GM18870 (cell line): Measurements from ENCODE around the gene NUTM2A.
"Not testable (repeated sequence)": the region's sequence is repeated elsewhere in the genome, so short reads cannot be mapped to it uniquely, and the experiment has no call there.

Experiments
- ATAC-seq: cut with Tn5 transposase; IDR thresholded peaks from one replicate; pipeline ENCODE4 v1.9.1; 2021; ENCODE audit warnings: moderate library complexity; ENCODE audit not compliant: unreplicated experiment

The NUTM2A gene, protein sequence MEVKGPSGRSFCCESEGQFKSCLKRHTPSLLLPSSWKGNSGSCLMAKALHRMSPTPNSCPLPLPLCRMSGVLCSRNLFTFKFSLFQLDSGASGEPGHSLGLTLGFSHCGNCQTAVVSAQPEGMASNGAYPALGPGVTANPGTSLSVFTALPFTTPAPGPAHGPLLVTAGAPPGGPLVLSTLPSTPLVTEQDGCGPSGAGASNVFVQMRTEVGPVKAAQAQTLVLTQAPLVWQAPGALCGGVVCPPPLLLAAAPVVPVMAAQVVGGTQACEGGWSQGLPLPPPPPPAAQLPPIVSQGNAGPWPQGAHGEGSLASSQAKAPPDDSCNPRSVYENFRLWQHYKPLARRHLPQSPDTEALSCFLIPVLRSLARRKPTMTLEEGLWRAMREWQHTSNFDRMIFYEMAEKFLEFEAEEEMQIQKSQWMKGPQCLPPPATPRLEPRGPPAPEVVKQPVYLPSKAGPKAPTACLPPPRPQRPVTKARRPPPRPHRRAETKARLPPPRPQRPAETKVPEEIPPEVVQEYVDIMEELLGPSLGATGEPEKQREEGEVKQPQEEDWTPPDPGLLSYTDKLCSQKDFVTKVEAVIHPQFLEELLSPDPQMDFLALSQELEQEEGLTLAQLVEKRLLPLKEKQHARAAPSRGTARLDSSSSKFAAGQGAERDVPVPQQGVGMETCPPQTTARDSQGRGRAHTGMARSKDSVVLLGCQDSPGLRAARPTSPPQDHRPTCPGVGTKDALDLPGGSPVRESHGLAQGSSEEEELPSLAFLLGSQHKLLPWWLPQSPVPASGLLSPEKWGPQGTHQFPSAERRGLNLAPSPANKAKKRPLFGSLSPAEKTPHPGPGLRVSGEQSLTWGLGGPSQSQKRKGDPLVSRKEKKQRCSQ

DNA sequence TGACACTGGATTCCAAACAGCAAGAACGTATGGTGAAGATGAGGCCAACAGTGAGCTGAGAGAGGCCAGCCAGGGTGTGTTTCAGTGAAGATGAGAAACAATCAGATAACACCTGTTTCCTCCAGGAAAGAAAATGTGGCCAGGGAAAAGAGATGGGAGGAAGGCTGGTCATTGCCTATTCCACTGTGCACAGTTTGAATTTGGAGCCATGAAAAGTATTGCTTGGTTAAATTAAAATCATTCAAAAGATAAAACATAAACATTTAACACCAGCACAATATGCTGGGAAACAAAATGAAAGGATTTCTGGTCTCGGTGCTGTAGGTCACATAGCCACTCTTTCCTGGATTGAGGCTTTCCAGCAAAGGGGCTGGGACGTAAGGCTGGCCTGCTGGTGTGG lies at the start of gene NUTM2A:
Gene NUTM2A (plus strand): TSS at position 301 of the 400 bp plus-strand sequence. CDS start 383 bp downstream, outside the sequence.
- ATAC-seq = not testable (repeated sequence)

DNA sequence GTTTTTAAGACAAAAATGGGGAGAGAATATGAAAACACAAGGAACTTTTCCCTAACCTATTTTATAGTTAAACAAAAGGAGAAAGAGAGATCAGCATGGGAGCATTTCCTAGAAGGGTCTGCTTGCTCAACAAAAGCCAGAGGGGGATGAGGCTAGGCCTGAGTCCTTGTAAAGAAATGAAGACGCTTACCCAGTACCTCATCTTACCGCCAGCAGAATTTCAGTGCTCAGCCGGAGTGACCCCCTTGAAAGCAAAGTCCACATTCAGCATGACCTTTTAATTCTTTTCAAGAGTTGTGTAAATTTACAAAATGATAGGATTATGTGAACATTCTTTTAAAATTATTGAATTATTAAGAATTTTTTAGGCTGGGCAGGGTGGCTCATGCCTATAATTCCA lies 47.7 kb upstream of the NUTM2A start:
- ATAC-seq = not testable (repeated sequence)

DNA sequence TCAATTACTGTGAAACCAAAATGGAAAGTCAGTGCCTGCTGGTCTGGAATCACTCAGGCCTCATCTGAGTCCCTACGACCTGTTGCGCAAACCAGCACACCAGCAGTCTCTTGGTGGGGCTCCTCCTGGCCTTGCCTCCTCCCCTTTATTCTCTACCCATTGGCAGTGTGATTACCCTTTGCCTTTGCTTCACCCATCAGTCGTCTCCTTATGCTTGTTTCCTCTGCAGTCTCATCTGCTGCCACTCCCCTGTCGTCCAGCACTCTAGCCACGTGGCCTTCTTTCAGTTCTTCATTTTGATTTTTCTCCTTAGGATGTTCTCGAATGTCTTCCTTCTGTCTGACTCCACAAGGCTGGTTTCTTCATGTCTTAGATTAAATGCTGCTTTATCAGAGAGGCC lies 40.8 kb upstream of the NUTM2A start:
- not testable (repeated sequence) for ATAC-seq

DNA sequence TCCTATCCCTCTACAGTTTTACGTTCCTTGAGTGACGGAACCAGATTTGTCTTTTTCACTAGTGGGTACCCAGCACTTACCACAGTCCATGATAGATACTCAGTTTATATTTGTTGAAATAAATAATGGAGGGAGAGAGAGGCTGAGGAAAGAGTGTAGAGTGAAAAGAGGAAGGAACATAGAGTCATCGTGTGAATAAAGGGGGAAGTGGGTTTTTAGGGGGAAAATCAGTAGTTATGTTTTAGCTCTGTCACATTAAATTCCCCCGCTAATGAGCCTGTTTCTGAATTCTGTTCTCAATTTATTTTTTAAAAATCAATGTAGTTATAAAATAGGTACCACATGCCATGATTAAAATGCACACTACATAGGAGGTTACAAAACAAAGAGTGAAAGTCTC lies 39.2 kb upstream of the NUTM2A start:
- not testable (repeated sequence) for ATAC-seq

DNA sequence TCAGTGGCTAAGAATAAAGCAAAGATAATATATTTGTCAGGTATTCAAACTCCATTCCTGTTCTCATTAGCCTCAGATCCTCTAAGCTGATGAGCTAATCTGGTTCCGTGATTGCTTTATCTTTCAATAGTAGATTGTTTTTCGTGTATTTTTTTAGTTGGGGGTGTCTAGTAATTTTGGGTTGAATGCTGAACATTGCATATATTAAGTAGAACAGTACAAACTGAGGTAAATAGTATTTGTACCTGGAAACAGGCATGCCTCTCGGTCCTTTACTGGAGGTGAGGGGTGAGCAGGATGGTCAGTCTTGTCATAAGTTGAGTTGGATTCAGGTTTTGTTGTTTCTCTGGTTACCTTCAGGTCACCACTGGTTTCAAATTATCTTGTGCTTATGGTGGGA lies 37.7 kb upstream of the NUTM2A start:
- ATAC-seq = not testable (repeated sequence)

DNA sequence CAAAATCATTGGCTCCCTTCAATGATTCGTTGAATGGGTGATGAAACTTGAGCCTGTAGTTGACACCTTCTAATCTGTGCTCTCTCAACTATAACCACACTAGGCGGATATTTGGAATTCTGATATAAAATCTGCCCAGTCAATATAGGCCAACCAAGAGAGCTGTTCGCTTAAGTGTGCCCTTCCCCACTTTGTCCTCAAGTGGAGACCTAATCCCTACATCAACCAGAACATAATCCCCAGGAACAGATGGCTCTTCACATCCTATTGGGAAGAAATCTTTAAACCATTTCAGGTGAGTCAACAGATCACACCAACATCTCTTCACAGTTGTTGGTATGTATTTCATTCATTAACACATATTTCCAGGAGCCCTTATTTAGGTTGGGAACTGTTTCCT lies 33.4 kb upstream of the NUTM2A start:
- not testable (repeated sequence) for ATAC-seq

DNA sequence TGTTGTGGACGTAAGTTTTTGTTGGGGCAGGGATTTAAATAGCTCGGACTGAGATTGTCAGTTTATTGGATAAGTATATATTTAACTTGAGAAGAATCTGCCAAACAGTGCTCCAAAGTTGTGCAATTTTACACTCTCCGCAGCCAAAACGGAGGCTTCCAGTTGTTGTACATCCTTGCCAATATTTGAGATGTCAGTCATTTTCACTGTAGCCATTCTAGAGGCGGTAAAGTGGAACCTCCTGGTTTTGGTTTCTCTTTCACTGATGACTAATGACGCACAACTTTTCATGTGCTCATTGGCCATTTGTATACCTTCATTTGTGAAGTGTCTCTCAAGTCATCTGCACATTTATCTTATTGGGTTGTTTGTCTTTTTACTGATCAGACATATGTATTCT lies 24.3 kb upstream of the NUTM2A start:
- ATAC-seq = peak; percentile 66

DNA sequence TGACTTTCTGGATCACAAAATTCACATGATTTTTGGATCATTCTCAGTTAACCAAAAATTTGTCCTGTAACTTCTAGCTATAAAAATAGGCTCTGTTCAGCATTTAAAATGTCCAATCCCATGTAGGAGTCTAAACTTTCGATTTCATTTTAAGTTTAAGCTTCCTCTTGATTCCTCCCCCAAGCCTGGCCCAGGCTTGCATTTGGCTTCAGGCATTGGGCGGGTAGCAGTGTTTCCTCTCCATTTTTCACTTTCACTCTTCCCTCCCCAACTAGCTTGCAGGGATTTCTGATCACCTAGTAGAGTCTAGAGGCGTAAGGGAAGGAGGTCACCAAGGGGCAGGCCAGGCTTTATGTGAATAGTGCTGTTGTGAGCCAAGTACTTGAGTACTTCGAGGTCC lies 20.4 kb upstream of the NUTM2A start:
- peak; percentile 36 for ATAC-seq

DNA sequence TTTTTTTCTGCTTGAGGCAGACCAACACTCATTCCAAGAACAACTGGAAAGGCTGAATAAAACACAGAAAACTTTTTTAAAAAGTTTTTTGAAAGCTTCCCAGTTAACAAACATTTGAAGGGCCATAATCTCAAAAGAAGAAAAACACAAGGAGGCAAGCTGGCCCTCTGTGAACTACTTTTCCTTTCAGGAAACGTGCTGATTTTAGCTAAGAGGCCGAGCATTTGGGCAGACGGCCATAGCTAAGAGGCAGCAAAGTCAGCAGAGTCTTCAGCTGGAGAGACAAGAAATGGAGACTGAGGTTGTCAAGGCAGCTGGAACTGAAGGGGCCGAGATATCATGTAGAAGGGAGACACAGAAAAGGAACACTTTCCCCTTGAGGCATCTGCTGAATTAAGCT lies 18.3 kb upstream of the NUTM2A start:
- not testable (repeated sequence) for ATAC-seq

DNA sequence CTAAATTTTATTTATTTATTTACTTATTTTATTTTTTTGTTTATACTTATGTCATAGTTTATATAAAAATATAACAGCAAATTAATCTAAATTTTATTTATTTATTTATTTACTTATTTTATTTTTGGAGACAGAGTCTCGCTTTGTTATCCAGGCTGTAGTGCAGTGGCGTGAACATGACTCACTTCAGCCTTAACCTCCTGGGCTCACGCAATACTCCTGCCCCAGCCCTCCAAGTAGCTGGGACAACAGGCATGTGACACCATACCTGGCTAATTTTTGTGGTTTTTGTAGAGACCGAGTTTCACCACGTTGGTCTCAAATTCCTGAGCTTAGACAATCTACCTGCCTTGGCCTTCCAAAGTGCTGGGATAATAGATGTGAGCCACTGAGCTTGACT lies 14.9 kb upstream of the NUTM2A start:
- not testable (repeated sequence) for ATAC-seq

DNA sequence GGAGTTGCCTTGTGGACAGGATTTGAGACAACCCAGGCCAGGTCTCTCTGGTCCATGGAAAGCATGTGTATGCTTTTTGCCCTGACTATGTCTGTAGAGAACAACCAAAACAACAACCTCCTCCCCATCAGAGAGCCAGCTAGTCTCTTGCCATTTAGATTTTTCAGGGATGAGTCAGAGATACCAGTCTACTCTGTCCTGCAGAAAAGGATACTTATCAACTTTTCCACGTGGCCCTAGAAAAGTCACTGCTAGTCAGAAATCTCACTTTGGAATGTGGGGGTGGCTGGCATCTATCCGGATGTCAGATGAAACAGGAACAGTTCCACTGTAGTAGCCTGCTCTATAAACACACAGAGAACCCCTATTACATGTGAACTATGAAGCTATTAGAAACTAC lies 13.4 kb upstream of the NUTM2A start:
- not testable (repeated sequence) for ATAC-seq

DNA sequence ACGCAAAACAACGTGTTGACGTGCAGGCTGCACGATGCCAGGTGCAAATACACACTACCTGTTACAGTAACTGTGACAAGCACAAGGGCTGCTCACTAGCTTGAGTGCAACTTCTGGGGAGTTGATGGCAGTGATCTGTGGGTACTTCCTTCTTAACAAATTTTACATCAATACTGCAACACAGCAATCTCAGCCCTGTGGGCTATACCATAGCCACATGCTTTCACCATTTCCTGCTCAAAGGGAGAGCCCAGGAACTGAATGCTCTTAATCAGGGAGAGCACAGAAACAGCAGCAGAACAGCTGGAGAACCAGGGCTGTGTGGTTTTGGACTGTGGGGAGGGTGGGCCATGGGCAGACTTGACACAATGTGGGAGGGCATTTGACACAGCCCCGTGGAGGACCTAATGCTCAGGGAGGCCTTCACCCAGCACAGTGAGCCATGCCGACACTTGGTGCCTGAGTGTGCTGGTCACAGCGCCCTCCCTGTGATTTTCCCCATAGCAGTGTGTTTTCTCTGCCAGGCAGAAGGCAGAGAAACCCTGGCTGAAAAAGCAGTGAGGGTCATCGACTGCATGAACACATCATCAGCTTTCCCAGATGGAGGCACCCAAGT lies 12.0 kb upstream of the NUTM2A start:
- not testable (repeated sequence) for ATAC-seq

DNA sequence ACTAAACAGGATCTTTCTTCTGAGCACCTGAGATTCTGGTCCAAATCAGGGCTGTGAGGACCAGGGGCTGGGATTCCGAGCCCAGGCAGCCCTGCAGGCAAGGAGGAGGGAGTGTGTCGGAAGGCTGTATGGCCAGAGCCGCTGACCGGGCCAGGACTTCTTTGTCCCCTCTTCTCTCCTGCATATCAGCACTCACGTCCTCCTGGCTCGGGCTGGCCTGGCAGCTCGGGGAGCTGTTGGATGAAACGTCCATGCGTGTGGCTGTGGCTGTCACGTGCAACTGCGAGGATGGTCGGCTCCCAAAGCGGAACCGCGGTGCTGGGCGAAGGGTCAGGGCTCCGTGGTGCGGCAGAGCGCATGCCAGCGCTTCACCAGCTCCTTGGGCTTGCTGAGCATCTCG lies 11.4 kb upstream of the NUTM2A start:
- ATAC-seq = not testable (repeated sequence)

DNA sequence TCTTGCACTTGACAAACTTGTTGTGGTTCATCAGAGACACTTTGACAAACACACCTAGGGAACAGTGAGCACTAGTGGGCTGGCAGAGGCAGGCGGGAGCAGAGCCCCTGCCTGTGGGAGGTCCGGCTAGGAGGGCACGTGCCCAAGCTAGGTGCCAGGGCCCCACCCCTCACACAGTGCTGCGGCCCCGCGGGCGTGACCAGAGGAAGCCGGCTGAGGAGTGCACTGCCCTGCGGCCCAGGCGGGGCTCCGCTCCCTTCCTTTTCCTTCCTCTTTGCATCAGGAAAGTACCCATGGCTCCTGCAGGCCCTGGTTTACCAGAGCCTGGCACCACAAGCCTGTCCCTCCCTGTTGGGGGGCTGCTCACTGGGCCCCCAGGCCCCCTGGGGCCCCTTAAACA lies 9.1 kb upstream of the NUTM2A start:
- not testable (repeated sequence) for ATAC-seq

DNA sequence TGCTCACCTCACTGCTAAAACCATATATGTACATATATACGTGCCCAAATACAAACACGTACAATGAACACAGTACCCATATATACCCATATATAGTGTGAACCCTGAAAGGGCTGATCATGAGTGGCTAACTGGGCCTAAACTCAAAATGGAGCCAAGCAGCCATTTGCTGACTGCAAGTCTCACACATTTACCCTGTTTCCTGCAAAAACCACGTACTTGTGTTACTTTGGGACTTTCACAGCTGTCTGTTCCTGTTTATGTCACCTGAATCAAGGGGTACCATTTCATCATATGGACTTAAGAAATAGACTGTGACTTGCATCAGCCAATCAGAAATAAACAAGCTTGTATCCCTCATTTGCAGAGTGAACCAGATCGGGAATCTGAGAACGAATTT lies 5.9 kb upstream of the NUTM2A start:
- ATAC-seq = not testable (repeated sequence)

DNA sequence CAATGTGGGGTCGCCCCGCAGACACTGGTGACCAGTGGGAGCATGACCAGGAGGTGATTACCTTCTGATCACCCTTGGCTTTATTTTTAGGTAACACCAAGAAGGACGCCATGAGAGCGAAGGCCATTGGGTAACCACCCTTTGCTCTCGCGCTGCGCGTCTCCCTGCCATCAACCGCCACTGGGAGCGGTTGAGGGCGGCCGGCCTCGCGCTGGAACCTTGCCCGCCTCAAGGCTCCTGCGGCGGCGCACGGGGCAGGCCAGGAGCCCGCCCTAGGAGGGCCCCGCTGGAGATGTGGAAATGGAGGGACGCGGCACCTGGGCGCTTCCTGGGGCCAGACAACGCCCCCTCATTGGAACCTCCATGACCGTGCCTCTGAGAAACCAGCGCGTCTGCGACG lies 2.5 kb upstream of the NUTM2A start:
- not testable (repeated sequence) for ATAC-seq

DNA sequence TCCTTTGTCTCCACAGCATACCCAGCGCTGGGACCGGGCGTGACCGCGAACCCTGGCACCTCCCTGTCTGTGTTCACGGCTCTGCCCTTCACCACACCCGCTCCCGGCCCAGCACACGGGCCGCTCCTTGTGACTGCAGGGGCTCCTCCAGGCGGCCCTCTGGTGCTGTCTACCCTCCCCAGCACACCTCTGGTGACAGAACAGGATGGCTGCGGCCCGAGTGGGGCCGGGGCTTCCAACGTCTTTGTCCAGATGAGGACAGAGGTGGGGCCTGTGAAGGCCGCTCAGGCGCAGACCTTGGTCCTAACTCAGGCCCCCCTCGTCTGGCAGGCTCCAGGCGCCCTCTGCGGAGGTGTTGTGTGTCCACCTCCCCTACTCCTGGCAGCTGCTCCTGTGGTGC lies 3.0 kb downstream of the NUTM2A start:
- ATAC-seq = not testable (repeated sequence)

DNA sequence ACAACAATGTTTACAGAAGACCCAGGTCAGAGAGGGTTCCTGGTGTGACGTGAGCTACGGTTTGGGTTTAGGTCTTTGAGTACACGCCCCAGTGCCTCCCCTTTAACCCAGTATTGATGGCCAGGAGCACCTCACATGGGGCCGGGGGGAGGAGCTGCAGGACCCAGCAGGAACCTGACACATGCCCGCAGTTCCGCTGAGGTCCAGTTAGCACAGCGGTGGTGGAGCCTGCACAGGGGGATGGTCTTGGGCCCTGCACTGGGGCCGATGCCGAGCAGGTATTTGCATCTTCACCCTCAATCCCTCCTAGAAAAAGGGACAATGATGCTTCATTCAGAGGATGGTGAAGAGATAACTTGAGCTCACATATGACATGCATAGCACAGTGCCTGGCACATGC lies 4.0 kb downstream of the NUTM2A start:
- ATAC-seq = not testable (repeated sequence)

DNA sequence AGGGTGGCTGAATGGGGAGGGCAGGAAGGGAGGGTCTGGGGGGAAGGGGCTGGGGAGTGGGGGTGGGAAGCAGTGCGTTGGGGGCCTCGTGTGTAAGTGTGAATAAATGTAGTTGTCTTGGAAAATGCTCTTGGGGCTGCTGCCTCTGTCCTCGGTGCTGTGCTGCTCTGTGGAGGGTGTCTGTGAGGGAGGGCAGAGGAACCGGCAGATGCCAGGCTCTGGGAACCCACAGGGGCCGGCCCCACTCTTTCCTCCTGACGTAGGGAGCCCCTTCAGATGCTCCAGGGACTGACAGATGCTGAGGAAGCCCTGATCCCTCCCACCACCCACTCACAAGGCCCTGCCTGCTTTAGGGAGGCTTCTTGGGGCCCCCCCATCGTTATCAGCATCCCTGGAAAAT lies 9.6 kb downstream of the NUTM2A start:
- not testable (repeated sequence) for ATAC-seq

DNA sequence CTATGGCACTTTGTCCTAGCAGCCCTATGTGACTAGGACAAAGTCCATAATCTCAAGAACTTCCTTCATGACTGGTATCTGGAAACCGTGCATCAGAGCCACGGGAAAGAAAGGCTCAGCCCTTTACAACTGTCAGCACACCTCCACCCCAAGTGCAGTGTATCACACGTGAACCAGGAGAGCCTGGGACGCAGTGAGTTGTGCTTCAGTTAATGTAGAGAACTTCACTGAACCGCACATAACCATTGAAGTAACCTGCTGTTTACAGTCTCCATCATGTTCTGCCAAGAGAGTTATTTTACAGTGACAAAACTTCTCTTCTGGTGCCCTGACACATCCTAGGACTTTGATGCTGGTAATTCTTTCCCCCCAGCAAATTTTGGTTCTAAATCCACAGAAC lies 12.0 kb downstream of the NUTM2A start:
- ATAC-seq = not testable (repeated sequence)

DNA sequence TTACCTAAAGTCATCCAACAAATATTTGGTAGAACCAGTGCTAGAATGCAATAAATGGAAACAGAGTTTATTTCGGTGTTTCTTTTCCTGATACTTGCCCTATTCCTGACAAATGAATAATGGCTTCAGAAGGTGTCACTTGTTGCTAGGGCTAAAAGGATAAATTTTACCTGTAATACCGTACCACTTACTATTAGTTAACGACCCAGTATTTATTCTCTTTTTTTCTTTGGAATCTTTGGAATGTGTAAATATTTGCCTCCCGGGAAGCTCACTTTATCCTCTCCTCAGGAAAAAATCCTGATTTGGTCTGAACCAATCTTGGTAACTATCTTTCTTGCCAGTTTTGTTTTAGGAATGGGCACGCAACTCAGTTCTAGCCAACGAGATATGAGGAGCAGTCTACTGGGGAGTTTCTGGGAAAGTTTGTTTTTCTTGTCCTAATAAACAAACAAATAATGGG lies 14.1 kb downstream of the NUTM2A start:
- not testable (repeated sequence) for ATAC-seq
